GM18520 (cell line): ENCODE data around the gene CPLX3.

Source experiments
- ATAC-seq: cut with Tn5 transposase; IDR thresholded peaks from one replicate; pipeline ENCODE4 v1.9.1; 2021; ENCODE audit not compliant: unreplicated experiment

Gene CPLX3

DNA sequence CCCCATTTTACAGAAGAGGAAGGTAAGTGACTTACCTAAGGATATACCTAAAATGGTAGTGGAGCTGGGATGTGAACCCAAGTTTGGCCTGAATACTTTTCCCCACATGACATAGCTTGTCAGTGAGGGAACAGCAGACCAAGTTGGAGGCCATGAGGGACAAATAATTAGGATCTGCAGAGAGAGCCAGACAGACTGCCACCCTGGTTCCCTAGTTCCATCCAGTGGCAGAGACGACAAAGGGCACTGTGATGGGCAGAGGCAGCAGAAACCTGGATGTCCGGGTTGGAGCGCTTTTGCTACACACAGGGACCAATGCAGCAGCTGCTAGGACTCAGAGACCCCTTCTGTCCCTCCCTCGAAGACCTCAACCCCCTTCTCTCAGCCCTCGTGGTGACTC lies 1.2 kb downstream of the CPLX3 start:
- ATAC-seq: no peak

GRCh38 chr15:74828835-74829234 lies 2.4 kb downstream of the CPLX3 start:
- no peak for ATAC-seq

DNA sequence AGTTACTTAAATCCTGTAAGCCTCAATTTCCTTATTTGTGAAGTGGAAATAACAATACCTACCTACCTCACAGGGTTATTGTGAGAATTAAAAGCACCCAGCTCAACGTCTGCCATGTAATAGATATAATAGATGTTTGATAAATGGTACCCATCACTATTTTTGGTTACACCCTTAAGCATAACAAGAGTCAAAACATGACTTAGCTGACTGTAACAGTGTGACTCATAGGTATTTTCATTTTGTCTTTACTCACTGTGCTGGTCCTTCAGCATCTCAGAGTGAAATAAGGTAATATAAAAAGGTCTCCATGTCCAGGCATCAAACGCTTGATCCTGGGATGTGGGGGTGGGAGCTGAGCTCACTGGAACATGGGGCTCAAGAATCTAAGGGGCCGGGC lies 3.1 kb downstream of the CPLX3 start:
- ATAC-seq: no peak

GRCh38 chr15:74829991-74830390 lies 3.6 kb downstream of the CPLX3 start:
- ATAC-seq: no peak

- ATAC-seq: no peak
These were observed 4.4 kb downstream of the CPLX3 start for GRCh38 chr15:74830868-74831267.

- ATAC-seq: no peak
These were observed 5.5 kb downstream of the CPLX3 start for GRCh38 chr15:74831813-74832495.

- ATAC-seq: no peak
These were observed 6.4 kb downstream of the CPLX3 start for GRCh38 chr15:74832826-74833225.

- no peak for ATAC-seq
These were observed 7.1 kb downstream of the CPLX3 start for GRCh38 chr15:74833376-74834107.

DNA sequence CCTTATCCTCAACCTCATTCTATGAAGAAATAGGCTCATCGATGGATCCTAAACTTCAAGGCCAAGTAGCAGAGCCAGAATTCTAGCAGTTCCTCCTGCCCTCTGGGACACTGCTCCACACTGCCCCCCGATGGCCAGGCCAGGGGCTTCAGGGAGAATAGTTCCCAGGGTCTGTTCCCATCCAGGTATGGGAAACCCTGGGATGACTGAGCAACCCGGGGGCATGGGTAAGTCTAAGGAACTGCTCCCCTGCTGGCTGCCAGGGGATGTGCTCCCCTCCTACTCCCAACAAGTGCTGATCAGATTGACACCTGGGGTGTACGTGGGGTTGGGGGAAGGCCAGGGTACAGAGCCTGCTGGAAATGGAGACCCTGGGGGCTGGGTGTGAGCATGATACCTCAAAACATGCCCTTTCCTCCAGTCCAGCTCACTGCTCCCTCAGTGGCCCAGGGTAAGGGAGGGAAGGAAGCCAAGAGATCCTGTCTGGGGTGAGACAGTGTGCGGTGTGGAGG lies 8.9 kb downstream of the CPLX3 start:
- no peak for ATAC-seq

DNA sequence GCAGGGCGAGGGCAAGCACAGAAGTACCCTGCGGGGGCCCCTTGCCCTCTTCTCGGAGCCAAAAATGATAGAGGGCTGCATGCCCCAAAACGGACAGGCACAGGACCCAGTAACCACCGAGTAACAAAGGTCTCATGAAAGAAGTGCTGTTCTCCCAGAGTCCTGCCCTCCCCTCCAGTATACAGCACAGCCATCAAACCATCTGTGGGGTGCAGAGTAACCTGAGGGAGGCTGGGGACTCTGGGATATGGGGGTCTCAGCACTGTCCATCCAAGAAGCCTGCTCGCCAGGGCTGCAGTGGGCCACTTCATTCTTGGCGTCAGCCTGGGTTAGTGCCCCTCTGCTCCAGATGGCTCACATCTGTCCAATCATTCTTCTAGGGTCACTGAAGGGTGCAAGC lies 10.4 kb downstream of the CPLX3 start:
- ATAC-seq: no peak

DNA sequence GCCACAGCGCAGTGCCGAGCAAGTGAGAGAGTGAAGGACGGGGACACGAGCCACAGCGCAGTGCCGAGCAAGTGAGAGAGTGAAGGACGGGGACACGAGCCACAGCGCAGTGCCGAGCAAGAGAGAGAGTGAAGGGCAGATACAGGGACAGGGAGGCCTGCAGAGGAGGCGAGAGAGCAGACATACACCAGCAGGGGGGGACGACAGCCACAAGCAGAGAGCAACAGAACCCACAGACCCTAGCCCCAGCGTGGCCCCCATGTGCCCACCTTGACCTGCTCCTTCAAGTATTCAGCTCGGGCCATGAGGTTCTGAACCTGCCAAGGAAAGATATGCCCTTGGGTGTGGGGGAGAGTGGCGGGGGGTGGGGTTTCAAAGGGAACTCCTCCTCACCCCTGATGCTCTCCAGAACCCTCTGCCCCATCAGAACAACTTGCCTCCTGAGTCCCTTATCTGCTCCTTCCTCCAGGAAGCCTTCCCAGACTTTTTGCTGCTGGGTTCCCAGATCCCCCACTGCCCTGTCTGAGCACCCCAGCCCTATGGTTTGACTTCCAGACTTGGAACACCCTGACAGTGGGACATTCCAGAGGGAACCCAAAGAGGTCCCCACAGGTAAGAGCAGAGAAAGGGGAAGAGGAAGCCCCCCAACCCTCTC lies 11.2 kb downstream of the CPLX3 start:
- no peak for ATAC-seq

- ATAC-seq: no peak
These were observed 11.7 kb downstream of the CPLX3 start for GRCh38 chr15:74838137-74838516.

GRCh38 chr15:74838746-74839525 lies 12.5 kb downstream of the CPLX3 start:
- ATAC-seq: no peak

- ATAC-seq: no peak
These were observed 13.3 kb downstream of the CPLX3 start for GRCh38 chr15:74839526-74840395.

DNA sequence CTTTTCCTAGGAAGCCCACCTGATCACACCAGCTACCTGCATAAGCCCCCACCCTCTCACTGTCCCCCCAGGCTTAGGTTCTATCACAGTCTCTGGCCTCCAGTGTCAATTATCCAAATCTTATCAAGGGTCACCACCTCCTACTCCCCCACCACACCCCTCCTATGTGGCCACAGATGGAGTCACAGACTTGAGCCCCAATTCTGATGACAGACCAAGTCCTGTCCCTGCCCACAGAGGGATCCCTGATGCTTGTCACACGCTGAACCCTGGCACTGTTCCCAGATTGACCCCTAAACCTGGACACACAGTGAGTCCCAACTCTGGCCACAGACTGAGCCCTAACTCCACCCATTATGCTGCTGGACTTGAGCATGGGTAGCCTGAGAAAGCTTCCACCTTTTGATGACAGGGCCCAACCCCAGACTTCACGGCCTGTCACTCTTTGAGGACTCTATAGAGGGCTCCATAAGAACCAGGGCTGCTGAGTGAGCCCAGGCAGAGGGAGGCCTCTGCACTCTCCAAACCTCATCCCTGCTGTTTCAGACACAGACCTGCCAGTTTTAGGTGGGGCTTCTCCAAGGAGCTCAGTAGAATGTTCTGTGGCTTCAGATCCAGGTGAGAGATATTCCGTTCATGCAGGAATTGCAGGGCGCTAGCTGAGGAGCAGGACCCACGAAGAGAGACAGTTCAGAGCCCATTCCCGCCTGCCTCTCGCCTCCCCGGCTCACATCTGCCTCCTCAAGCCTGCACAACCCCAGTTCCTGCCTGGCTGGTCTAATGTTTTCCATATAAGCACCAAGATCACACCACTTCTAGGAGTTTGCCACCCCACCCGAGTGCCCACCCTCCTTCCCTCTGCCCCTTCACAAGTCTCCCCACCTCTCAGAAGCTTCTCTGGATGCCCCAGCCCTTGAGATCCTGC lies 14.7 kb downstream of the CPLX3 start:
- ATAC-seq: no peak

DNA sequence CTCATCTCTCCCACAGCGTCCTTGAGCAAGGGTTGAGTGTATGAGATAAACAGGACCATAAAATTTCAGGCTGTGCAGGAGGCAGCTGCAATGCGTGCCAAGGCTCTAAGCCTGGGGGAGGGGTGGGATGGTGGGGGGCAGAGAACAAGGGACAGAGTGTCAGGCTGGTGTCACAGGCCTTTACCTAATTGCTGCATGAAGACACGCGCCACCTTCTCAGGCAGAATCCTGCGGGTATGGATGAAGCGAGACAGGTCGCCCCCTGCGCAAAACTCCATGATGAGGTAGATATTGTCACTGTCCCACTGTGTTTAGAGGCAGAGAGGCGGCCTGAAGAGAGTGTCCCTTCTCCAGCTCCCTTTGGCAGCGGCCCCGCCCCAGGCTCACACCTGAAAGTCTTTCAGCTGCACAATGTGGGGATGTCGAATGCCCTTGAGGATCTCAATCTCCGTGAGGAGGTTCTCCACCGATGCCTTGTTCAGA lies 15.5 kb downstream of the CPLX3 start:
- ATAC-seq: no peak

GRCh38 chr15:74842581-74843444 lies 16.4 kb downstream of the CPLX3 start, which contains the start of gene ULK3:
TSS of gene ULK3 (minus strand) at chr15:74843156. CDS start at chr15:74843105, 51 bp downstream.
- peak; percentile 80 for ATAC-seq

DNA sequence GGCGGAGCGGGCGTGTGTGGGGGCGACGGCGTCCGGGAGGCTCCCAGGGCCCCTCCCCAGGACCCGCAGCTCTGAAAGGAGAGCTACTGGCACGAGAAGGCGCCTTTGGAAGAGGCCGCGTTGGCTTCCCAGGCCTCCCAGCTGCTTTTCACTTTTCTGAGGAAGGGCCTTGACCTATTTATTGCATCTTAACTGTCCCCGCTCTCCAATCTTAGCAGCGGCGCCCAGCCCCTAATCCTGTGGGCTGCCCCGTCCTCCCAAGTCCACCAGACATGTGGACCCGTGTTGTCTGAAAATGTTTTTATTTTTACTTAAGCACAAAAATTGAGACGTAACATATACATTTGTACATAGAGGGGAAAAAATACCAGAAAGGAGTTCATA lies 17.0 kb downstream of the CPLX3 start:
- ATAC-seq: no peak
